Gastroesophageal sphincter (tissue), 3 donors: ENCODE results near the gene TRAF2.

Source experiments
- CTCF ChIP-seq, 4 experiments: fragments of 200-600 bp in 2 of 4; fragments of 450-650 bp in 2 of 4; sonication (generic) in 1 of 4; IDR thresholded peaks; one replicate each; pipeline ENCODE4 v1.5.1; 2017 to 2019; ENCODE audit warnings: antibody characterized with exemption in 4 of 4, mild to moderate bottlenecking in 2 of 4, moderate library complexity in 2 of 4
- EP300 ChIP-seq: sonication (generic); formaldehyde crosslinking; IDR thresholded peaks from one replicate; pipeline ENCODE4 v1.6.1; 2017; ENCODE audit warnings: antibody characterized with exemption, mild to moderate bottlenecking

DNA sequence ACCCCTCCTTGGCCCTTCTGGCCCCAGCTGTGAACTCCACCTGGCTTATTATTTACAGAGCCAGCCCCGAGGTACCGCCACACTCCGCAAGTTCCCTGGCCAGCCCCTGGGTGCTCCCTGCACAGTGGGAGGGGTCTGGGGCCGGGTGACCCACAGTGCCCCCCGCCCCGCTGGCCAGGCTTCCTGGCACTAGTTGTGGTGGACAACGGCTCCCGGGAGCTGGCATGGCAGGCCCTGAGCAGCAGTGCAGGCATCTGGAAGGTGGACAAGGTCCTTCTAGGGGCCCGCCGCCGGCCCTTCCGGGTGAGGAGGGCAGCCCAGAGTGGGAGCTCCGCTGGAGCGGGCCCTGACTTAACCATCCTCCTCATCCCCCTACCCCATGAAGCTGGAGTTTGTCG lies 30.2 kb upstream of the TRAF2 start:
- TF ChIP-seq EP300 (no peak), CTCF (IDR thresholded peaks at IDR 0.05) (no peak)
